ENCODE measurements around the gene PATE1.

PATE1 gene

GRCh38 chr11:125762445-125762844, 16.4 kb downstream of the PATE1 start:
- Histone ChIP-seq H3K9me2 (replicated peaks; ENCODE audit: insufficient read depth, low read length) (no peaks in the 10 kb centered on the region), H3K4me3 (ENCODE audit: insufficient read depth, low read length, poor library complexity, severe bottlenecking) (no peak overlapping the region), H3K9ac (ENCODE audit: low read length) (no peak overlapping the region), H3K36me3 (ENCODE audit: low read length) (no peaks in the 10 kb centered on the region), H3K27me3 (ENCODE audit: low read length) (no peaks in the 10 kb centered on the region), H4K20me1 (ENCODE audit: low read depth, low read length) (no peaks in the 10 kb centered on the region), H3K27ac (ENCODE audit: low read depth, low read length) (no peak overlapping the region), H3K9me3 (ENCODE audit: insufficient read depth, low read length) (no peaks in the 10 kb centered on the region), H3K4me2 (ENCODE audit: low read depth, low read length, poor library complexity, severe bottlenecking) (no peak overlapping the region), H2AFZ (ENCODE audit: low read depth, low read length, severe bottlenecking) (no peak overlapping the region), H3F3A (ENCODE audit: insufficient read depth) (no peaks in the 10 kb centered on the region), H3K79me2 (ENCODE audit: insufficient read depth, low read length) (no peaks in the 10 kb centered on the region)
- TF ChIP-seq CTCF (IDR thresholded peaks at IDR 0.05; ENCODE audit: insufficient read depth, low read length, poor library complexity, severe bottlenecking) (no peak), EZH2phosphoT487 (conservative IDR thresholded peaks at IDR 0.05; ENCODE audit: low read length) (no peak)

GRCh38 chr11:125763483-125763882, 17.4 kb downstream of the PATE1 start:
- no peak overlapping the region for H3K27ac ChIP-seq (ENCODE audit: low read depth, low read length)
- H3K4me3 ChIP-seq (ENCODE audit: insufficient read depth, low read length, poor library complexity, severe bottlenecking) = no peak overlapping the region
- H3K9ac ChIP-seq (ENCODE audit: low read length) = no peak overlapping the region
- no peaks in the 10 kb centered on the region for H4K20me1 ChIP-seq (ENCODE audit: low read depth, low read length)
- H3K4me2 ChIP-seq (ENCODE audit: low read depth, low read length, poor library complexity, severe bottlenecking) = no peak overlapping the region
- H3F3A ChIP-seq (ENCODE audit: insufficient read depth) = no peaks in the 10 kb centered on the region
- no peak overlapping the region for H2AFZ ChIP-seq (ENCODE audit: low read depth, low read length, severe bottlenecking)
- no peaks in the 10 kb centered on the region for H3K9me2 ChIP-seq (replicated peaks; ENCODE audit: insufficient read depth, low read length)
- no peaks in the 10 kb centered on the region for H3K79me2 ChIP-seq (ENCODE audit: insufficient read depth, low read length)
- no peak for TF ChIP-seq CTCF (IDR thresholded peaks at IDR 0.05; ENCODE audit: insufficient read depth, low read length, poor library complexity, severe bottlenecking)
- no peak for TF ChIP-seq EZH2phosphoT487 (conservative IDR thresholded peaks at IDR 0.05; ENCODE audit: low read length)
- no peaks in the 10 kb centered on the region for H3K36me3 ChIP-seq (ENCODE audit: low read length)
- H3K27me3 ChIP-seq (ENCODE audit: low read length) = no peaks in the 10 kb centered on the region
- no peaks in the 10 kb centered on the region for H3K9me3 ChIP-seq (ENCODE audit: insufficient read depth, low read length)

- no peak overlapping the region for H2AFZ ChIP-seq (ENCODE audit: low read depth, low read length, severe bottlenecking)
- no peaks in the 10 kb centered on the region for H3K36me3 ChIP-seq (ENCODE audit: low read length)
- H3K27ac ChIP-seq (ENCODE audit: low read depth, low read length) = no peak overlapping the region
- no peaks in the 10 kb centered on the region for H3K79me2 ChIP-seq (ENCODE audit: insufficient read depth, low read length)
- H3K9me2 ChIP-seq (replicated peaks; ENCODE audit: insufficient read depth, low read length) = no peaks in the 10 kb centered on the region
- no peaks in the 10 kb centered on the region for H3F3A ChIP-seq (ENCODE audit: insufficient read depth)
- H4K20me1 ChIP-seq (ENCODE audit: low read depth, low read length) = no peaks in the 10 kb centered on the region
- no peak overlapping the region for H3K9ac ChIP-seq (ENCODE audit: low read length)
- H3K4me3 ChIP-seq (ENCODE audit: insufficient read depth, low read length, poor library complexity, severe bottlenecking) = no peak overlapping the region
- H3K4me2 ChIP-seq (ENCODE audit: low read depth, low read length, poor library complexity, severe bottlenecking) = no peak overlapping the region
- no peaks in the 10 kb centered on the region for H3K9me3 ChIP-seq (ENCODE audit: insufficient read depth, low read length)
- TF ChIP-seq CTCF (IDR thresholded peaks at IDR 0.05; ENCODE audit: insufficient read depth, low read length, poor library complexity, severe bottlenecking) (no peak), EZH2phosphoT487 (conservative IDR thresholded peaks at IDR 0.05; ENCODE audit: low read length) (no peak)
- H3K27me3 ChIP-seq (ENCODE audit: low read length) = no peaks in the 10 kb centered on the region
Observed at GRCh38 chr11:125766251-125766650, 20.2 kb downstream of the PATE1 start.
